Gastrocnemius medialis (tissue), 4 donors: ENCODE data around the gene SLC2A4.

ENCODE experiments used
- POLR2A ChIP-seq, 2 donors: fragments of 450-650 bp; IDR thresholded peaks; one replicate each; pipeline ENCODE4 v1.6.1; 2017; ENCODE audit warnings: antibody characterized with exemption in 2 of 2, mild to moderate bottlenecking in 2 of 2, moderate library complexity in 2 of 2
- TF ChIP-seq, protein P1 (sequence below), 5 experiments: fragments of 450-650 bp in 3 of 5; fragments of 200-600 bp in 2 of 5; sonication (generic) in 2 of 5; IDR thresholded peaks in 4 of 5; conservative IDR thresholded peaks in 1 of 5; 1 replicate in 4 of 5; 2 replicates in 1 of 5; pipeline ENCODE4 v1.5.1; 2016 to 2019; ENCODE audit warnings: antibody characterized with exemption in 5 of 5, mild to moderate bottlenecking in 3 of 5, moderate library complexity in 3 of 5

- TF ChIP-seq, protein P1, sequence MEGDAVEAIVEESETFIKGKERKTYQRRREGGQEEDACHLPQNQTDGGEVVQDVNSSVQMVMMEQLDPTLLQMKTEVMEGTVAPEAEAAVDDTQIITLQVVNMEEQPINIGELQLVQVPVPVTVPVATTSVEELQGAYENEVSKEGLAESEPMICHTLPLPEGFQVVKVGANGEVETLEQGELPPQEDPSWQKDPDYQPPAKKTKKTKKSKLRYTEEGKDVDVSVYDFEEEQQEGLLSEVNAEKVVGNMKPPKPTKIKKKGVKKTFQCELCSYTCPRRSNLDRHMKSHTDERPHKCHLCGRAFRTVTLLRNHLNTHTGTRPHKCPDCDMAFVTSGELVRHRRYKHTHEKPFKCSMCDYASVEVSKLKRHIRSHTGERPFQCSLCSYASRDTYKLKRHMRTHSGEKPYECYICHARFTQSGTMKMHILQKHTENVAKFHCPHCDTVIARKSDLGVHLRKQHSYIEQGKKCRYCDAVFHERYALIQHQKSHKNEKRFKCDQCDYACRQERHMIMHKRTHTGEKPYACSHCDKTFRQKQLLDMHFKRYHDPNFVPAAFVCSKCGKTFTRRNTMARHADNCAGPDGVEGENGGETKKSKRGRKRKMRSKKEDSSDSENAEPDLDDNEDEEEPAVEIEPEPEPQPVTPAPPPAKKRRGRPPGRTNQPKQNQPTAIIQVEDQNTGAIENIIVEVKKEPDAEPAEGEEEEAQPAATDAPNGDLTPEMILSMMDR (IDR thresholded peaks at IDR 0.05 in 4 of 5, conservative IDR thresholded peaks at IDR 0.05 in 1 of 5): peak; percentile 46 to 83 (median 74)
- TF ChIP-seq POLR2A (IDR thresholded peaks at IDR 0.05): no peak
These were observed 42.4 kb downstream of the SLC2A4 start for GRCh38 chr17:7323731-7324437.
